ENCODE measurements around the gene DHRS1.

The DHRS1 gene

GRCh38 chr14:24258119-24258518 is 41.5 kb downstream of the DHRS1 start:
- POLR2A ChIA-PET = interaction anchor here (0.7 kb wide), 1 partner anchor 13 kb away, joined by 3 read pairs; no protein-coding TSS in a partner anchor
- H3K4me3 ChIP-seq (ENCODE audit: low read depth, low read length) = no peak overlapping the region
- H3K27ac ChIP-seq (ENCODE audit: extremely low read depth, low read depth, low read length) = no peak overlapping the region
- H3K36me3 ChIP-seq (ENCODE audit: control insufficient read depth in 2 of 2, insufficient read depth in 1 of 2, low read length in 2 of 2) = peaks cover 0 to 15% of the 10 kb centered on the region in 2 experiments; a peak in 2 of 3 replicates
- no peaks in the 10 kb centered on the region for H3K9me3 ChIP-seq (ENCODE audit: control insufficient read depth, insufficient read depth, low read depth, low read length)
- TF ChIP-seq ZNF335 (tag by site-specific recombination; conservative IDR thresholded peaks at IDR 0.05) = no peak
- TF ChIP-seq GLIS2 (tag by site-specific recombination; IDR thresholded peaks at IDR 0.05) = no peak
- TF ChIP-seq, protein P1, sequence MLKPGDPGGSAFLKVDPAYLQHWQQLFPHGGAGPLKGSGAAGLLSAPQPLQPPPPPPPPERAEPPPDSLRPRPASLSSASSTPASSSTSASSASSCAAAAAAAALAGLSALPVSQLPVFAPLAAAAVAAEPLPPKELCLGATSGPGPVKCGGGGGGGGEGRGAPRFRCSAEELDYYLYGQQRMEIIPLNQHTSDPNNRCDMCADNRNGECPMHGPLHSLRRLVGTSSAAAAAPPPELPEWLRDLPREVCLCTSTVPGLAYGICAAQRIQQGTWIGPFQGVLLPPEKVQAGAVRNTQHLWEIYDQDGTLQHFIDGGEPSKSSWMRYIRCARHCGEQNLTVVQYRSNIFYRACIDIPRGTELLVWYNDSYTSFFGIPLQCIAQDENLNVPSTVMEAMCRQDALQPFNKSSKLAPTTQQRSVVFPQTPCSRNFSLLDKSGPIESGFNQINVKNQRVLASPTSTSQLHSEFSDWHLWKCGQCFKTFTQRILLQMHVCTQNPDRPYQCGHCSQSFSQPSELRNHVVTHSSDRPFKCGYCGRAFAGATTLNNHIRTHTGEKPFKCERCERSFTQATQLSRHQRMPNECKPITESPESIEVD (tag by site-specific recombination; IDR thresholded peaks at IDR 0.05) = no peak
- no peak for TF ChIP-seq ZBTB8A (tag by site-specific recombination; IDR thresholded peaks at IDR 0.05)
- no peak for TF ChIP-seq ZEB2 (tag by site-specific recombination; IDR thresholded peaks at IDR 0.05)
- TF ChIP-seq ZNF121 (tag by site-specific recombination; IDR thresholded peaks at IDR 0.05) = no peak
- no peak for TF ChIP-seq ZNF132 (tag by site-specific recombination; IDR thresholded peaks at IDR 0.05; ENCODE audit: borderline replicate concordance)
- TF ChIP-seq ZNF169 (tag by site-specific recombination; IDR thresholded peaks at IDR 0.05) = no peak
- TF ChIP-seq ZNF629 (tag by site-specific recombination; IDR thresholded peaks at IDR 0.05) = no peak
- TF ChIP-seq ZNF391 (tag by site-specific recombination; IDR thresholded peaks at IDR 0.05; ENCODE audit: borderline replicate concordance, low read depth) = no peak
- H3K4me1 ChIP-seq (ENCODE audit: control insufficient read depth, insufficient read depth, low read length) = no peaks in the 10 kb centered on the region
- CTCF ChIA-PET = interaction anchor here (1.6 kb wide), 1 partner anchor 13 kb away, joined by 3 read pairs; the partner anchor contains the start of gene RABGGTA

DNA sequence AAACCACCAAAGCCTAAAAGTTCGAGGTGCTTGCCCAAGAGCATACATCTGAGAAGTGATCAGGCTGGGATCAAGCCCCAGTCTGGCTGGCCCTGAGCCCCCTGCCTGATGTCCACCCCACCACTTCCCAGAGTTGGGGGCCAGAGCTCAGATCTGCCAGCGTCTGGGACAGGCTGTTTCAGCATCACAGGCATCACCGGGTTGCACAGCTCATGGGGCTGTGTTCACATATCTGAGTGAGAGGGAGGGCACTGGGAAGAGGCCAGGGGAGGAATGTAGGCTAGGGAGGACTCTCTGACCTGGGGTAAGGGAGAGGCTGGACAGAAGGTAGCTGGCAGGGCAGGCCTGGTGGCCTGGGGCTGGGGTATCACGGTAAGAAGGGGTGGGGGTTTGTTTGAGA is 42.6 kb downstream of the DHRS1 start:
- no peak overlapping the region for H3K27ac ChIP-seq (ENCODE audit: extremely low read depth, low read depth, low read length)
- POLR2A ChIA-PET = no interaction called here
- H3K4me3 ChIP-seq (ENCODE audit: low read depth, low read length) = no peak overlapping the region
- CTCF ChIA-PET = interaction anchor here (0.9 kb wide), 1 partner anchor 41 kb away, joined by 3 read pairs; no protein-coding TSS in a partner anchor
- no peaks in the 10 kb centered on the region for H3K9me3 ChIP-seq (ENCODE audit: control insufficient read depth, insufficient read depth, low read depth, low read length)
- peaks cover 0 to 15% of the 10 kb centered on the region in 2 experiments; a peak in 2 of 3 replicates for H3K36me3 ChIP-seq (ENCODE audit: control insufficient read depth in 2 of 2, insufficient read depth in 1 of 2, low read length in 2 of 2)
- H3K4me1 ChIP-seq (ENCODE audit: control insufficient read depth, insufficient read depth, low read length) = no peaks in the 10 kb centered on the region
- no peak for TF ChIP-seq SALL2 (tag by site-specific recombination; IDR thresholded peaks at IDR 0.05; ENCODE audit: borderline replicate concordance)

- ChIA-PET CTCF (interaction anchor here (0.9 to 1.0 kb wide), 2 partner anchors 41 to 43 kb away, joined by 3 read pairs; no protein-coding TSS in a partner anchor), POLR2A (interaction anchor here (0.8 kb wide), 1 partner anchor 15 kb away, joined by 3 read pairs; the partner anchor contains the start of gene RABGGTA)
- Histone ChIP-seq H3K4me3 (ENCODE audit: low read depth, low read length) (no peak overlapping the region), H3K27ac (ENCODE audit: extremely low read depth, low read depth, low read length) (no peak overlapping the region), H3K4me1 (ENCODE audit: control insufficient read depth, insufficient read depth, low read length) (no peaks in the 10 kb centered on the region), H3K36me3 (ENCODE audit: control insufficient read depth in 2 of 2, insufficient read depth in 1 of 2, low read length in 2 of 2) (peaks cover 0 to 15% of the 10 kb centered on the region in 2 experiments; a peak in 2 of 3 replicates), H3K9me3 (ENCODE audit: control insufficient read depth, insufficient read depth, low read depth, low read length) (no peaks in the 10 kb centered on the region)
- TF ChIP-seq ZNF350 (tag by site-specific recombination; IDR thresholded peaks at IDR 0.05) (no peak), MYNN (tag by site-specific recombination; IDR thresholded peaks at IDR 0.05; ENCODE audit: borderline replicate concordance) (no peak), ZNF366 (tag by site-specific recombination; conservative IDR thresholded peaks at IDR 0.05) (no peak), ZNF362 (tag by site-specific recombination; IDR thresholded peaks at IDR 0.05) (no peak), ZNF175 (tag by site-specific recombination; IDR thresholded peaks at IDR 0.05) (no peak)
Observed at GRCh38 chr14:24255931-24256711, 43.5 kb downstream of the DHRS1 start.

Data from HEK293 (cell line).